Keratinocyte (primary cell): ENCODE measurements around the gene CCNA2. TPM values are rescaled to one million over a fixed set of nuclear protein-coding genes. Genes with fewer than 3 reads are reported as not detected.

Source experiments
- DNase-seq: peaks from one replicate; pipeline ENCODE4 v3.0.0-alpha.2; 2011; ENCODE audit warnings: low read depth, missing footprints, low spot score
- FAIRE-seq: peaks from 2 replicates; lab custom pipeline; 2011; peaks lifted over from hg19 to GRCh38; lab: Jason Lieb, UNC
- H2AFZ ChIP-seq: 2 replicates; pipeline ENCODE4 v1.6.0; 2012; ENCODE audit warnings: low read length, control low read depth, inconsistent platforms; ENCODE audit not compliant: control insufficient read depth
- H3K27ac ChIP-seq: 2 replicates; pipeline ENCODE4 v1.5.1; 2011; ENCODE audit warnings: low read length; ENCODE audit not compliant: control insufficient read depth, insufficient read depth
- H3K27me3 ChIP-seq: 3 replicates; pipeline ENCODE4 v1.6.0; 2011; ENCODE audit warnings: low read length; ENCODE audit not compliant: control insufficient read depth, insufficient read depth; ENCODE audit errors: extremely low read depth
- H3K36me3 ChIP-seq, 2 experiments: 2 replicates in 1 of 2; 3 replicates in 1 of 2; pipeline ENCODE4 v1.5.1; 2011; ENCODE audit warnings: low read length in 2 of 2, mild to moderate bottlenecking in 1 of 2; ENCODE audit not compliant: control insufficient read depth in 2 of 2, insufficient read depth in 2 of 2; ENCODE audit errors: extremely low read depth in 1 of 2
- H3K4me1 ChIP-seq: 3 replicates; pipeline ENCODE4 v1.5.1; 2011; ENCODE audit warnings: low read length; ENCODE audit not compliant: control insufficient read depth, insufficient read depth; ENCODE audit errors: extremely low read depth
- H3K4me2 ChIP-seq: 3 replicates; pipeline ENCODE4 v1.6.0; 2011; ENCODE audit warnings: low read depth, low read length; ENCODE audit not compliant: control insufficient read depth, insufficient read depth; ENCODE audit errors: extremely low read depth
- H3K4me3 ChIP-seq, 3 experiments: fragments of 200-600 bp in 1 of 3; sonication (generic) in 1 of 3; 2 replicates in 2 of 3; 3 replicates in 1 of 3; pipeline ENCODE4 v1.5.1; 2011 to 2016; ENCODE audit warnings: low read length in 3 of 3, mild to moderate bottlenecking in 3 of 3, control low read depth in 2 of 3, inconsistent platforms in 1 of 3, low read depth in 1 of 3, mixed read lengths in 1 of 3, mixed run types in 1 of 3, moderate library complexity in 1 of 3; ENCODE audit not compliant: control insufficient read depth in 2 of 3, insufficient read depth in 2 of 3; ENCODE audit errors: extremely low read depth in 1 of 3
- H3K79me2 ChIP-seq: 2 replicates; pipeline ENCODE4 v1.6.0; 2012; ENCODE audit warnings: low read length; ENCODE audit not compliant: control insufficient read depth, insufficient read depth
- H3K9ac ChIP-seq: 3 replicates; pipeline ENCODE4 v1.6.0; 2011; ENCODE audit warnings: low read length; ENCODE audit not compliant: control insufficient read depth, insufficient read depth; ENCODE audit errors: extremely low read depth
- H3K9me1 ChIP-seq: 3 replicates; pipeline ENCODE4 v1.6.0; 2011; ENCODE audit warnings: low read length; ENCODE audit not compliant: control insufficient read depth, insufficient read depth; ENCODE audit errors: extremely low read depth
- H3K9me3 ChIP-seq: 2 replicates; pipeline ENCODE4 v1.5.1; 2012; ENCODE audit warnings: low read depth, low read length; ENCODE audit not compliant: control insufficient read depth
- H4K20me1 ChIP-seq: 3 replicates; pipeline ENCODE4 v1.6.0; 2011; ENCODE audit warnings: low read length; ENCODE audit not compliant: control insufficient read depth, insufficient read depth; ENCODE audit errors: extremely low read depth
- EZH2 ChIP-seq: IDR thresholded peaks from one replicate; pipeline ENCODE4 v1.6.1; 2012; ENCODE audit warnings: inconsistent platforms, mild to moderate bottlenecking, low read length, moderate library complexity
- dilution Hi-C: fragments of 300-500 bp; cut with MboI; formaldehyde crosslinking; loops from one replicate; pipeline ENCODE4 v1.7.0; 2020; ENCODE audit warnings: low sequenced_read_pairs; ENCODE audit not compliant: extremely low pct_ligation_motif_present
- polyA plus RNA-seq, 5 experiments: library from polyadenylated mRNA; depleted of rRNA in 3 of 5; stranded (reverse) in 3 of 5; stranded (forward) in 1 of 5; unstranded in 1 of 5; fragments of >200 nt; gene quantifications; 1 replicate in 1 of 5; 2 replicates in 3 of 5; 3 replicates in 1 of 5; pipeline versions ENCODE4 v1.2.1 to v1.2.3, GENCODE V29; 2011 to 2012; ENCODE audit warnings: missing spikeins in 2 of 5, low read depth in 1 of 5, low replicate concordance in 1 of 5
- TF ChIP-seq, protein P1 (sequence below), 3 experiments: IDR thresholded peaks in 1 of 3; conservative IDR thresholded peaks in 1 of 3; optimal IDR thresholded peaks in 1 of 3; 2 replicates in 2 of 3; 3 replicates in 1 of 3; pipeline versions ENCODE3 to v1.5.1; 2011; ENCODE audit warnings: low read length in 3 of 3, mild to moderate bottlenecking in 3 of 3, moderate library complexity in 2 of 3, control low read depth in 1 of 3, inconsistent platforms in 1 of 3; ENCODE audit not compliant: insufficient read depth in 2 of 3; ENCODE audit errors: extremely low read depth in 1 of 3

CCNA2 gene
- polyA plus RNA-seq, 1 donor (not counting 4 experiments of a cell fraction or from before 2014, with no cell fraction given) = 27.4 TPM

DNA sequence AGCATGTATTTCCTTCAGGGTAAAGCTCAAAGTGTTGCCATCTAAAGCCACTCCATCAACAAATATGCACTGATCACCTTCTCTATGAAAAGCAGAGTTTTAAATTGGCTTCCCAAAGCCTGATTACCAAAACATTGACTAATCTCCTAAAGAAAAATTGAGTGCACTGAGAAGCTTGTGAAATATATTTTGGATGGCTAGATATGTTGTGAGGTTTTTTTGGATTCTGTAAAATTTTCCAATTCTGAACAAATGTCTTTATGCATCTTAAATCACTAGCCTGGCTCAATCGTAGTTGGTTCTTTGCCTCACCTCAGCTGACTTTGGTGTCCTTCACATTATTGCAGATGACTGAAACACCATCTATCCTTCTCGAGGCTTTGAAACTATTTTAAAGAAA is 37.5 kb downstream of the CCNA2 start:
- Histone ChIP-seq H3K9me3 (no peaks in the 10 kb centered on the region), H3K4me1 (peaks cover 29% of the 10 kb centered on the region), H3K4me3 (no peak overlapping the region), H4K20me1 (no peaks in the 10 kb centered on the region), H3K9me1 (peaks cover 2% of the 10 kb centered on the region), H3K79me2 (no peaks in the 10 kb centered on the region), H3K9ac (no peak overlapping the region), H2AFZ (no peak overlapping the region), H3K27me3 (no peaks in the 10 kb centered on the region), H3K4me2 (no peak overlapping the region), H3K36me3 (no peaks in the 10 kb centered on the region), H3K27ac (no peak overlapping the region)
- TF ChIP-seq, protein P1, sequence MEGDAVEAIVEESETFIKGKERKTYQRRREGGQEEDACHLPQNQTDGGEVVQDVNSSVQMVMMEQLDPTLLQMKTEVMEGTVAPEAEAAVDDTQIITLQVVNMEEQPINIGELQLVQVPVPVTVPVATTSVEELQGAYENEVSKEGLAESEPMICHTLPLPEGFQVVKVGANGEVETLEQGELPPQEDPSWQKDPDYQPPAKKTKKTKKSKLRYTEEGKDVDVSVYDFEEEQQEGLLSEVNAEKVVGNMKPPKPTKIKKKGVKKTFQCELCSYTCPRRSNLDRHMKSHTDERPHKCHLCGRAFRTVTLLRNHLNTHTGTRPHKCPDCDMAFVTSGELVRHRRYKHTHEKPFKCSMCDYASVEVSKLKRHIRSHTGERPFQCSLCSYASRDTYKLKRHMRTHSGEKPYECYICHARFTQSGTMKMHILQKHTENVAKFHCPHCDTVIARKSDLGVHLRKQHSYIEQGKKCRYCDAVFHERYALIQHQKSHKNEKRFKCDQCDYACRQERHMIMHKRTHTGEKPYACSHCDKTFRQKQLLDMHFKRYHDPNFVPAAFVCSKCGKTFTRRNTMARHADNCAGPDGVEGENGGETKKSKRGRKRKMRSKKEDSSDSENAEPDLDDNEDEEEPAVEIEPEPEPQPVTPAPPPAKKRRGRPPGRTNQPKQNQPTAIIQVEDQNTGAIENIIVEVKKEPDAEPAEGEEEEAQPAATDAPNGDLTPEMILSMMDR (optimal IDR thresholded peaks at IDR 0.05 in 1 of 3, IDR thresholded peaks at IDR 0.05 in 1 of 3, conservative IDR thresholded peaks at IDR 0.05 in 1 of 3; ENCODE audit: extremely low read depth in 1 of 3, insufficient read depth in 2 of 3, low read length in 3 of 3) = no peak
- TF ChIP-seq EZH2 = no peak
- FAIRE-seq (no peak), DNase-seq (no peak)
- dilution Hi-C loops = no loop called here

DNA sequence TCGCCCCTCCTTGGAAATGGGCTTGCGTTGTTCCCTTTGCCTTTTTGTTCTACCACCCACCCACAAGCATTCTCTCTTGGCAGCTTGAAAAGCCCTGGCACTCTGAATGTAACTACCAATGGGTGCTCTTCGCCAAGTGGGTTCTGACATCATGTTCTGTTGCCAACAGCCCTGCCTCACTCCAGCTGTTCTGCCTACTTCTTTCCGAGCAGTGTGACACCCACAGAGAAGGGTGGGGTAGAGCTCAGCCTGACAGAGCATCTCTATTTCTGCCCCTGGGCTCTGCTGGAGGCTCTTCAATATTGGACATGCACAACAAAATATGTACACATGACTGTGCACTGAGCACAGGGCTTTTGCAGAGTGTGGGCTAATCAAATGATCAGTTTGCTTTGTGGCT is 38.2 kb downstream of the CCNA2 start:
- Histone ChIP-seq H3K9ac (no peak overlapping the region), H3K4me2 (peak overlapping the region; percentile 25), H3K79me2 (no peaks in the 10 kb centered on the region), H3K4me1 (peaks cover 27% of the 10 kb centered on the region), H4K20me1 (no peaks in the 10 kb centered on the region), H2AFZ (peak overlapping the region; percentile 41), H3K36me3 (no peaks in the 10 kb centered on the region), H3K9me1 (peaks cover 2% of the 10 kb centered on the region), H3K27ac (peak overlapping the region; percentile 39), H3K4me3 (no peak overlapping the region), H3K27me3 (no peaks in the 10 kb centered on the region), H3K9me3 (no peaks in the 10 kb centered on the region)
- TF ChIP-seq, protein P1 (optimal IDR thresholded peaks at IDR 0.05 in 1 of 3, IDR thresholded peaks at IDR 0.05 in 1 of 3, conservative IDR thresholded peaks at IDR 0.05 in 1 of 3; ENCODE audit: extremely low read depth in 1 of 3, insufficient read depth in 2 of 3, low read length in 3 of 3) = no peak
- no peak for TF ChIP-seq EZH2
- peak; percentile 15 for DNase-seq
- dilution Hi-C loops = no loop called here
- FAIRE-seq = peak; percentile 46
